B cell (primary cell): Measurements from ENCODE around the gene GGT6. TPM values are rescaled to one million over a fixed set of nuclear protein-coding genes. Genes with fewer than 3 reads are reported as not detected.

ENCODE experiments used
- ATAC-seq: fragments of 200-7000 bp; cut with Tn5 transposase; one replicate; pipeline ENCODE4 v1.10.0; 2021; ENCODE audit warnings: low read depth, mild to moderate bottlenecking, moderate number of reproducible peaks, moderate library complexity
- CTCF ChIA-PET: fragments of 350-600 bp; sonication (Branson Sonifier 250); formaldehyde crosslinking; loops from one replicate; lab custom pipeline; 2021; ENCODE audit warnings: antibody characterized with exemption, inconsistent platforms; lab: Charles Lee
- POLR2A ChIA-PET: fragments of 350-600 bp; sonication (Branson Sonifier 250); formaldehyde crosslinking; loops from one replicate; lab custom pipeline; 2021; ENCODE audit warnings: antibody characterized with exemption; lab: Charles Lee
- DNase-seq: peaks from one replicate; pipeline ENCODE4 v3.0.0; 2013
- H2AFZ ChIP-seq: 2 replicates; pipeline ENCODE4 v1.6.1; 2012; ENCODE audit warnings: mild to moderate bottlenecking, low read depth, low read length; ENCODE audit not compliant: insufficient read depth, poor library complexity, severe bottlenecking
- H3K27ac ChIP-seq, 2 donors: 1 replicate in 1 of 2; 2 replicates in 1 of 2; pipeline ENCODE4 v1.5.1; 2012 to 2013; ENCODE audit warnings: low read length in 2 of 2, mild to moderate bottlenecking in 2 of 2, moderate library complexity in 1 of 2
- H3K27me3 ChIP-seq, 4 experiments: fragments of 200-600 bp in 1 of 4; sonication (generic) in 1 of 4; replicated peaks in 1 of 4; 1 replicate in 2 of 4; 2 replicates in 2 of 4; pipeline versions ENCODE4 v1.6.1 to v1.7.0; 2013 to 2016; ENCODE audit warnings: low read length in 3 of 4, mild to moderate bottlenecking in 2 of 4, mixed read lengths in 1 of 4, moderate library complexity in 1 of 4; ENCODE audit not compliant: insufficient read depth in 4 of 4, control insufficient read depth in 3 of 4; ENCODE audit errors: control extremely low read depth in 1 of 4
- H3K36me3 ChIP-seq, 2 experiments: replicated peaks in 1 of 2; 1 replicate in 1 of 2; 2 replicates in 1 of 2; pipeline versions ENCODE4 v1.6.1 to v1.7.1; 2013; ENCODE audit warnings: low read length in 1 of 2; ENCODE audit not compliant: insufficient read depth in 2 of 2, control insufficient read depth in 1 of 2; ENCODE audit errors: control extremely low read depth in 1 of 2, extremely low read depth in 1 of 2
- H3K4me1 ChIP-seq, 2 donors: fragments of 200-600 bp in 1 of 2; sonication (generic) in 1 of 2; 1 replicate in 1 of 2; 2 replicates in 1 of 2; pipeline versions ENCODE4 v1.5.1 to v1.6.1; 2013 to 2017; ENCODE audit warnings: low read length in 2 of 2; ENCODE audit not compliant: control insufficient read depth in 2 of 2, insufficient read depth in 2 of 2
- H3K4me2 ChIP-seq: replicated peaks from 2 replicates; pipeline ENCODE3; 2012; ENCODE audit warnings: mild to moderate bottlenecking, low read depth, low read length; ENCODE audit not compliant: poor library complexity, severe bottlenecking
- H3K4me3 ChIP-seq, 5 experiments: fragments of 200-600 bp in 1 of 5; sonication (generic) in 1 of 5; 1 replicate in 3 of 5; 2 replicates in 2 of 5; pipeline versions ENCODE4 v1.5.1 to v1.7.0; 2011 to 2016; ENCODE audit warnings: low read length in 4 of 5, mild to moderate bottlenecking in 4 of 5, low read depth in 2 of 5, control low read depth in 1 of 5, moderate library complexity in 1 of 5; ENCODE audit not compliant: insufficient read depth in 1 of 5; ENCODE audit errors: control extremely low read depth in 1 of 5, extremely low read depth in 1 of 5
- H3K79me2 ChIP-seq: fragments of 200-600 bp; sonication (generic); one replicate; pipeline ENCODE4 v1.6.0; 2016; ENCODE audit warnings: low read length; ENCODE audit not compliant: control insufficient read depth, insufficient read depth
- H3K9ac ChIP-seq: fragments of 200-600 bp; sonication (generic); 2 replicates; pipeline ENCODE4 v1.6.1; 2017; ENCODE audit warnings: mild to moderate bottlenecking, low read length, moderate library complexity
- H3K9me3 ChIP-seq, 3 donors: one replicate each; pipeline versions ENCODE4 v1.6.1 to v1.7.1; 2013; ENCODE audit warnings: low read length in 2 of 3; ENCODE audit not compliant: control insufficient read depth in 2 of 3, insufficient read depth in 1 of 3; ENCODE audit errors: control extremely low read depth in 1 of 3
- H4K20me1 ChIP-seq: 2 replicates; pipeline ENCODE4 v1.6.0; 2012; ENCODE audit warnings: mild to moderate bottlenecking, low read length; ENCODE audit not compliant: insufficient read depth, control insufficient read depth, poor library complexity, severe bottlenecking
- H3K27ac Mint-ChIP-seq: one replicate; pipeline ENCODE4 v1.8.0; 2021; ENCODE audit warnings: mixed read lengths
- H3K27me3 Mint-ChIP-seq: one replicate; pipeline ENCODE4 v1.8.0; 2021; ENCODE audit warnings: mixed read lengths
- H3K4me1 Mint-ChIP-seq: one replicate; pipeline ENCODE4 v1.8.0; 2021; ENCODE audit warnings: mixed read lengths
- H3K4me3 Mint-ChIP-seq: one replicate; pipeline ENCODE4 v1.8.0; 2021; ENCODE audit warnings: mixed read lengths
- H3K9me3 Mint-ChIP-seq: one replicate; pipeline ENCODE4 v1.8.0; 2022; ENCODE audit warnings: mixed read lengths; ENCODE audit not compliant: insufficient read depth
- EZH2 ChIP-seq: IDR thresholded peaks from 2 replicates; pipeline ENCODE4 v1.6.1; 2012; ENCODE audit warnings: borderline replicate concordance, low read depth, mild to moderate bottlenecking, moderate library complexity, low read length; ENCODE audit not compliant: insufficient read depth, poor library complexity, severe bottlenecking
- WGBS: methylation state at CpG from one replicate; pipeline ENCODE4 v1.1.5; 2013; ENCODE audit warnings: missing lambda C conversion rate; ENCODE audit not compliant: insufficient coverage; 5-methylcytosine and 5-hydroxymethylcytosine counted together
- intact Hi-C: fragments of 100-400 bp; cut with micrococcal nuclease; formaldehyde crosslinking; loops from one replicate; pipeline ENCODE4 v1.10.0; 2022
- polyA plus RNA-seq: library from polyadenylated mRNA; depleted of rRNA; stranded (reverse); fragments of >200 nt; gene quantifications from 2 replicates; pipeline ENCODE4 v1.2.3, GENCODE V29; 2012
- total RNA-seq, 2 donors: library from RNA; stranded (reverse); fragments of 120-200 nt in 1 of 2; gene quantifications; 1 replicate in 1 of 2; 2 replicates in 1 of 2; pipeline versions ENCODE4 v1.2.3 to v1.2.4, GENCODE V29; 2013 to 2022
- TF ChIP-seq, protein P1 (sequence below): fragments of 200-600 bp; IDR thresholded peaks from one replicate; pipeline ENCODE4 v1.8.0; 2022; ENCODE audit warnings: antibody characterized with exemption, mild to moderate bottlenecking

GGT6 gene
- total and polyA plus RNA-seq, 2 donors (not counting 1 experiment from before 2014, with no cell fraction given) = not detected

DNA sequence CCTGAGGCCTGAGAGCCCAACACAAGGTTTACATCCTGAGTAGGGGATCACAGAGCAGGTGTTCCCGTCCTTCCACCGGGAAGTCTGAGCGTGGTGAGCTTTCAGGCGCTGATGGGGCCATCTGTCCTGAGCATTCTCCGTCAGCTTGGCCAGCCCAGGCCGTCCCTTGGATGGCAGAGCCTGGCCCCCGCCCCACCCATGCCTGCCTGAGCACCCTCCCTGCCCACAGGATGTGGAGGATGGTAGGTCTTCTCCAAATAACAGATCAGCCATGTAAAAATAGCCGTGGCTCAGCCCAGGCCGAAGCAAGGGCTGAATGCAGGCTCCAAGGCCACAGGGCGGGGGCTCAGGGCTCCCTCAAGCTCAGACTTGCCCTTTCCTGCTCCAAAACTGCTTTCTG is 41.5 kb downstream of the GGT6 start:
- peak overlapping the region in 2 of 5 experiments; percentile 3 to 29 for H3K4me3 ChIP-seq
- no peak for TF ChIP-seq EZH2
- TF ChIP-seq, protein P1, sequence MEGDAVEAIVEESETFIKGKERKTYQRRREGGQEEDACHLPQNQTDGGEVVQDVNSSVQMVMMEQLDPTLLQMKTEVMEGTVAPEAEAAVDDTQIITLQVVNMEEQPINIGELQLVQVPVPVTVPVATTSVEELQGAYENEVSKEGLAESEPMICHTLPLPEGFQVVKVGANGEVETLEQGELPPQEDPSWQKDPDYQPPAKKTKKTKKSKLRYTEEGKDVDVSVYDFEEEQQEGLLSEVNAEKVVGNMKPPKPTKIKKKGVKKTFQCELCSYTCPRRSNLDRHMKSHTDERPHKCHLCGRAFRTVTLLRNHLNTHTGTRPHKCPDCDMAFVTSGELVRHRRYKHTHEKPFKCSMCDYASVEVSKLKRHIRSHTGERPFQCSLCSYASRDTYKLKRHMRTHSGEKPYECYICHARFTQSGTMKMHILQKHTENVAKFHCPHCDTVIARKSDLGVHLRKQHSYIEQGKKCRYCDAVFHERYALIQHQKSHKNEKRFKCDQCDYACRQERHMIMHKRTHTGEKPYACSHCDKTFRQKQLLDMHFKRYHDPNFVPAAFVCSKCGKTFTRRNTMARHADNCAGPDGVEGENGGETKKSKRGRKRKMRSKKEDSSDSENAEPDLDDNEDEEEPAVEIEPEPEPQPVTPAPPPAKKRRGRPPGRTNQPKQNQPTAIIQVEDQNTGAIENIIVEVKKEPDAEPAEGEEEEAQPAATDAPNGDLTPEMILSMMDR = no peak
- intact Hi-C loops = no loop called here
- H3K27ac ChIP-seq = no peak overlapping the region
- peak overlapping the region; percentile 32 for H2AFZ ChIP-seq
- H3K27me3 ChIP-seq = no peaks in the 10 kb centered on the region
- H4K20me1 ChIP-seq = no peaks in the 10 kb centered on the region
- DNase-seq (no peak), ATAC-seq (no peak)
- Mint-ChIP-seq H3K27ac (no peak overlapping the region), H3K4me3 (no peak overlapping the region), H3K9me3 (no peaks in the 10 kb centered on the region), H3K4me1 (peaks cover 3% of the 10 kb centered on the region), H3K27me3 (no peaks in the 10 kb centered on the region)
- no peaks in the 10 kb centered on the region for H3K36me3 ChIP-seq
- ChIA-PET CTCF (no interaction called here), POLR2A (no interaction called here)
- H3K9ac ChIP-seq = peak overlapping the region; percentile 29
- H3K9me3 ChIP-seq = peaks cover 0 to 3% (median 0%) of the 10 kb centered on the region in 3 donors
- peak overlapping the region; percentile 43 for H3K4me2 ChIP-seq
- peaks cover 0 to 24% of the 10 kb centered on the region in 2 donors for H3K4me1 ChIP-seq
- WGBS = 78% methylated on average over 10 of the region's 10 CpGs
- no peaks in the 10 kb centered on the region for H3K79me2 ChIP-seq

DNA sequence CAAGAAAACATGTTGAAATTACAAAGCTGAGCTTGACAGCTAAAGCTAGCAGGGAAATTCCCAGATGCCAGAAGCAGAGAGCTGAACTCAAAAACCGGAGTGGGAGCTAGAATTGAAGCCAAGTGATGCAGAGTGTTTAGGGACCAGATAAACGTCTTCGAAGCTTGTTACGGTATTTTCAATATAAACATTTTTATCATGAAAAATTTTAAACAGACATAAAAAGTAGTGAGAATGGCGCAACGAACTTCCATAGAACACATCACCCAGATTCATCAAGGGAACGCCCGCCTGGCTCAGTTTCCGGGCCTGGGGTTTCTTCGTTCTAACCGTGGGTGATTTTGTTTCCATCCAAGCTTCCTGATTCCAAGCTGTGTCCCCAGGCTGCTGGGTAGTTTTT is 43.6 kb downstream of the GGT6 start:
- Histone ChIP-seq H3K27ac (no peak overlapping the region), H3K4me2 (no peak overlapping the region), H4K20me1 (no peaks in the 10 kb centered on the region), H3K9me3 (peaks cover 0 to 3% (median 0%) of the 10 kb centered on the region in 3 donors), H3K4me1 (peaks cover 0 to 12% of the 10 kb centered on the region in 2 donors), H3K79me2 (no peaks in the 10 kb centered on the region), H3K27me3 (no peaks in the 10 kb centered on the region), H3K36me3 (no peaks in the 10 kb centered on the region), H3K9ac (no peak overlapping the region), H2AFZ (no peak overlapping the region), H3K4me3 (no peak overlapping the region)
- ATAC-seq (no peak), DNase-seq (no peak)
- CTCF ChIA-PET = no interaction called here
- no CpG with 5 or more reads among the region's 11 CpGs for WGBS
- Mint-ChIP-seq H3K9me3 (no peaks in the 10 kb centered on the region), H3K4me3 (no peak overlapping the region), H3K4me1 (peaks cover 3% of the 10 kb centered on the region), H3K27me3 (no peaks in the 10 kb centered on the region), H3K27ac (no peak overlapping the region)
- TF ChIP-seq, protein P1 = no peak
- no peak for TF ChIP-seq EZH2
- intact Hi-C loops = no loop called here
- POLR2A ChIA-PET = no interaction called here
